Astrocyte of the cerebellum (primary cell): ENCODE data around the gene TSPAN14.

Experiments used
- DNase-seq: peaks from one replicate; pipeline ENCODE4 v3.0.0-alpha.2; 2011; ENCODE audit warnings: low read depth
- H3K4me3 ChIP-seq: 2 replicates; pipeline ENCODE4 v1.5.1; 2011; ENCODE audit warnings: mild to moderate bottlenecking, low read depth, low read length, moderate library complexity
- CTCF ChIP-seq: IDR thresholded peaks from 2 replicates; pipeline ENCODE4 v1.5.1; 2012; ENCODE audit warnings: low read length, low read depth, moderate library complexity, mild to moderate bottlenecking; ENCODE audit errors: missing control alignments
- in situ Hi-C: cut with HindIII; loops from 2 replicates; pipeline ENCODE4 v1.10.0; 2017; ENCODE audit warnings: low sequenced_read_pairs

TSPAN14 gene

DNA sequence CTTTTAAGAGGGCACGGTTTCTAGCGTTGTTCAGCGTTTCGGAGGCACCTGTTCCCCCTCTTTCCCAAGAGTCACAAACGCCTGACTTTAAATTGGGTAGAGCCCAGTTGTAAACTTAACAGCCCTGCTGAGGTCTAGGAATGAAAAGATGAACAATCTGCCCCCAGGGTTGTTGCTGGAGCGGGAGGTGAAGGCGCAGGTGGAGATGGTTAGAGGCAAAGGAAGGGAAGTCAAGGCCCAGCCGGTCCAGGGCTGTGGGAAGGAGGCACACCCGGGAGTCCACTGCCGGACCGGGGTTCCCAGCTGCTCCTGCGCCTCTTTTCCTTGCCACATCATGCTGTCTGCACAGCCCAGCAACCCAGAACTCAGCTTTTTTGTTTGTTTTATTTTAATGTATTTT is 45.0 kb upstream of the TSPAN14 start:
- in situ Hi-C loops: no loop called here
- no peak for DNase-seq
- peak overlapping the region; percentile 63 for H3K4me3 ChIP-seq
- no peak for TF ChIP-seq CTCF

DNA sequence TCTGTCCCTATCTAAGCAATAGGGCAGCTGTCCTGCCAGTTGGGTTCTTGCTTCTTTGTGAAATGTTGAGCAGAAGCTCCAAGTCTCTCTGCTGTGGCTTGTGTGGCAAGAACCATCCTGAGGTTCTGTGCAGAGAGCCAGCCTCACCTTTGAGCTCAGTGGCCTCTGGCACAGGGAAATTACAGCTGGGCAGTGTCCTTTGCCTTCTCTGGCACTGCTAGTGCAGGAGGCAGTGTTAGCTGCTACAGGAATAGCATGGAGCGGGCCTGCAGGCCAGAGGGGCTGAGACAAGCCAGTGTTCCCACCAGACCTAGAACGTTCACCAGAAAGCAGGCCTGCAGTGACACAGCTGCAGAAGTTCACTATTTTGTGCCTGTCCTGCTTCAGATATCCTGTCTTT is 44.0 kb upstream of the TSPAN14 start:
- in situ Hi-C loops: no loop called here
- H3K4me3 ChIP-seq: no peak overlapping the region
- TF ChIP-seq CTCF: no peak
- no peak for DNase-seq

DNA sequence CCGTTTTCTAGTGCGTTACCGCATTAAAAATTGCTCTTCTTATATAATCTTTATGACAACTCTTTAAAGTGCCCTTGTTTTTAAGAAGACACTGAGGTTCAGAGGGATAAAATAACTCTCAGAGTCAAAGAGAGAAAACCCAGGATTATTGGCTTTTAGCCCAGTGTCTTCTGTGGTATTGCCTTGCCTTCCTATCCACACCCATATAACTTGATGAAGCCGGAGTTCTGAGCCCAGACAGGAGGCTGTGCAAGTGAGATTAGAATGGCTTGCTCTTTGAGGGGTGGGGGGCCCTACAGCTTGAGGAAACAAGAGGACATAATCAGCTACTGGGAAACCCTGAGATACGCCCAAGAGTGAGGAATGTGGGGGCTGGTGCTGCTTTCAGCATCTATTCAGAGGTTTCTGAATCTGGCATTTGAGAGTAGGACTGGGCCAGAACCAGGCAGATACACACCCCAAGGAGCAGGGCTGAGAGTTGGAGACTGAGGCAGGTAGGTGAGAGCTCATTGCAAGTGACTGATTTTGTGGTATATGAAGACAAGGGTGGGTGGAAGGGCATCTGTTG is 43.4 kb upstream of the TSPAN14 start:
- no peak for TF ChIP-seq CTCF
- no peak overlapping the region for H3K4me3 ChIP-seq
- in situ Hi-C loops: no loop called here
- no peak for DNase-seq

GRCh38 chr10:80411267-80411668 is 42.8 kb upstream of the TSPAN14 start:
- in situ Hi-C loops: no loop called here
- no peak for DNase-seq
- no peak for TF ChIP-seq CTCF
- H3K4me3 ChIP-seq: no peak overlapping the region

GRCh38 chr10:80411681-80412220 is 42.4 kb upstream of the TSPAN14 start:
- no peak overlapping the region for H3K4me3 ChIP-seq
- DNase-seq: no peak
- TF ChIP-seq CTCF: no peak
- in situ Hi-C loops: no loop called here

- in situ Hi-C loops: no loop called here
- DNase-seq: no peak
- TF ChIP-seq CTCF: no peak
- H3K4me3 ChIP-seq: no peak overlapping the region
These were observed 41.6 kb upstream of the TSPAN14 start for GRCh38 chr10:80412486-80412885.
